ENCODE data around the gene FRS3. TPM values are rescaled to one million over a fixed set of nuclear protein-coding genes. Genes with fewer than 3 reads are reported as not detected.

FRS3 gene
- total and polyA plus RNA-seq, 2 experiments from 2014 or later, result 1.4 to 8.4 TPM

GRCh38 chr6:41728954-41729353 lies 50.7 kb downstream of the FRS3 start:
- peaks cover 57% of the 10 kb centered on the region for H3K79me2 ChIP-seq
- no peaks in the 10 kb centered on the region for H3K27me3 ChIP-seq
- no peak for DNase-seq (ENCODE audit: low spot score)
- H4K20me1 ChIP-seq (ENCODE audit: insufficient read depth, poor library complexity, severe bottlenecking), result no peaks in the 10 kb centered on the region
- H3K4me3 ChIP-seq, result no peak overlapping the region
- H3K27ac ChIP-seq, result peak overlapping the region; percentile 81
- H2AFZ ChIP-seq, result no peak overlapping the region
- H3K4me2 ChIP-seq, result peak overlapping the region; percentile 95
- 93% methylated on average over 3 of the region's 7 CpGs for WGBS (ENCODE audit: low lambda C conversion rate, missing lambda C conversion rate)
- no peaks in the 10 kb centered on the region for H3K9me3 ChIP-seq (ENCODE audit: low read depth)
- peaks cover 50% of the 10 kb centered on the region for H3K4me1 ChIP-seq (ENCODE audit: insufficient read depth)
- no peaks in the 10 kb centered on the region for H3K36me3 ChIP-seq (replicated peaks; ENCODE audit: insufficient read depth, low read depth)
- TF ChIP-seq, protein P1, sequence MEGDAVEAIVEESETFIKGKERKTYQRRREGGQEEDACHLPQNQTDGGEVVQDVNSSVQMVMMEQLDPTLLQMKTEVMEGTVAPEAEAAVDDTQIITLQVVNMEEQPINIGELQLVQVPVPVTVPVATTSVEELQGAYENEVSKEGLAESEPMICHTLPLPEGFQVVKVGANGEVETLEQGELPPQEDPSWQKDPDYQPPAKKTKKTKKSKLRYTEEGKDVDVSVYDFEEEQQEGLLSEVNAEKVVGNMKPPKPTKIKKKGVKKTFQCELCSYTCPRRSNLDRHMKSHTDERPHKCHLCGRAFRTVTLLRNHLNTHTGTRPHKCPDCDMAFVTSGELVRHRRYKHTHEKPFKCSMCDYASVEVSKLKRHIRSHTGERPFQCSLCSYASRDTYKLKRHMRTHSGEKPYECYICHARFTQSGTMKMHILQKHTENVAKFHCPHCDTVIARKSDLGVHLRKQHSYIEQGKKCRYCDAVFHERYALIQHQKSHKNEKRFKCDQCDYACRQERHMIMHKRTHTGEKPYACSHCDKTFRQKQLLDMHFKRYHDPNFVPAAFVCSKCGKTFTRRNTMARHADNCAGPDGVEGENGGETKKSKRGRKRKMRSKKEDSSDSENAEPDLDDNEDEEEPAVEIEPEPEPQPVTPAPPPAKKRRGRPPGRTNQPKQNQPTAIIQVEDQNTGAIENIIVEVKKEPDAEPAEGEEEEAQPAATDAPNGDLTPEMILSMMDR (IDR thresholded peaks at IDR 0.05; ENCODE audit: poor library complexity), result no peak
- TF ChIP-seq EZH2 (IDR thresholded peaks at IDR 0.05; ENCODE audit: borderline replicate concordance) (no peak), EZH2phosphoT487 (IDR thresholded peaks at IDR 0.05; ENCODE audit: low read depth, severe bottlenecking, unreplicated experiment) (no peak)
- no peaks in the 10 kb centered on the region for H3K9me2 ChIP-seq (replicated peaks; ENCODE audit: insufficient read depth)

GRCh38 chr6:41728073-41728936 lies 51.4 kb downstream of the FRS3 start:
- no peaks in the 10 kb centered on the region for H3K9me2 ChIP-seq (replicated peaks; ENCODE audit: insufficient read depth)
- peaks cover 53% of the 10 kb centered on the region for H3K4me1 ChIP-seq (ENCODE audit: insufficient read depth)
- DNase-seq (ENCODE audit: low spot score), result peak; percentile 63
- H3K4me3 ChIP-seq, result no peak overlapping the region
- 79% methylated on average over 17 of the region's 19 CpGs for WGBS (ENCODE audit: low lambda C conversion rate, missing lambda C conversion rate)
- H3K4me2 ChIP-seq, result peak overlapping the region; percentile 95
- H3K9me3 ChIP-seq (ENCODE audit: low read depth), result no peaks in the 10 kb centered on the region
- H2AFZ ChIP-seq, result no peak overlapping the region
- H3K36me3 ChIP-seq (replicated peaks; ENCODE audit: insufficient read depth, low read depth), result no peaks in the 10 kb centered on the region
- TF ChIP-seq EZH2phosphoT487 (IDR thresholded peaks at IDR 0.05; ENCODE audit: low read depth, severe bottlenecking, unreplicated experiment), result no peak
- no peak for TF ChIP-seq EZH2 (IDR thresholded peaks at IDR 0.05; ENCODE audit: borderline replicate concordance)
- TF ChIP-seq, protein P1 (IDR thresholded peaks at IDR 0.05; ENCODE audit: poor library complexity), result no peak
- no peaks in the 10 kb centered on the region for H3K27me3 ChIP-seq
- H3K79me2 ChIP-seq, result peaks cover 57% of the 10 kb centered on the region
- no peaks in the 10 kb centered on the region for H4K20me1 ChIP-seq (ENCODE audit: insufficient read depth, poor library complexity, severe bottlenecking)
- H3K27ac ChIP-seq, result peak overlapping the region; percentile 81

DNA sequence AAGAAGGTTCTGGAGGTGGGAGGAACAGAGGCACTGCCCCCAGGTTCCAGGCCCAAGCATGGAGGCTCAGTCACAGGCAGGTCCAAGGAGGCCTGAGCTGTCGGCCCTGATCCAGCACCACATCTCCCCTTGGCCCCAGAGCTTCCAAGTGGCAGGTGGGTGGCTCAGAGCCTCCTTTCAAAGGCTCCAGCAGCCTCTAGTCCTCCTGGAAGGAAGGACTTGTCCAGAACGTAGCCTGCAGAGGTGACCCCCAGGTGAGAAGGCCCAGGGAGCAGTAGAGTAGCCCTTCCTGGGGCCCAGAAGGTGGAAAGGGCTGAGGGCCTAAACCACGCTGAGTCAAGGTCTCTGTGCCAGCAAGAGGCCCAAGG lies 52.0 kb downstream of the FRS3 start:
- Histone ChIP-seq H3K9me2 (replicated peaks; ENCODE audit: insufficient read depth) (no peaks in the 10 kb centered on the region), H3K27me3 (no peaks in the 10 kb centered on the region), H3K79me2 (peaks cover 60% of the 10 kb centered on the region), H3K4me1 (ENCODE audit: insufficient read depth) (peaks cover 53% of the 10 kb centered on the region), H2AFZ (no peak overlapping the region), H3K27ac (peak overlapping the region; percentile 81), H3K4me3 (no peak overlapping the region), H4K20me1 (ENCODE audit: insufficient read depth, poor library complexity, severe bottlenecking) (no peaks in the 10 kb centered on the region), H3K4me2 (peak overlapping the region; percentile 95), H3K9me3 (ENCODE audit: low read depth) (no peaks in the 10 kb centered on the region), H3K36me3 (replicated peaks; ENCODE audit: insufficient read depth, low read depth) (no peaks in the 10 kb centered on the region)
- WGBS (ENCODE audit: low lambda C conversion rate, missing lambda C conversion rate), result 81% methylated on average over 3 of the region's 3 CpGs
- DNase-seq (ENCODE audit: low spot score), result no peak
- TF ChIP-seq EZH2 (IDR thresholded peaks at IDR 0.05; ENCODE audit: borderline replicate concordance) (no peak), EZH2phosphoT487 (IDR thresholded peaks at IDR 0.05; ENCODE audit: low read depth, severe bottlenecking, unreplicated experiment) (no peak)
- TF ChIP-seq, protein P1 (IDR thresholded peaks at IDR 0.05; ENCODE audit: poor library complexity), result no peak

All from hepatocyte (in vitro differentiated cells).